Stimulated activated CD4-positive, alpha-beta T cell treated with anti-CD3 and anti-CD28 coated beads, TNF-alpha, amount 100 ng/mL, for 4 hours (primary cell): ENCODE measurements around the gene SNX20.

ENCODE experiments used
- DNase-seq, 3 experiments: peaks; one replicate each; pipeline ENCODE4 v3.0.0-alpha.2; 2020; ENCODE audit warnings: low read depth in 3 of 3

The SNX20 gene

DNA sequence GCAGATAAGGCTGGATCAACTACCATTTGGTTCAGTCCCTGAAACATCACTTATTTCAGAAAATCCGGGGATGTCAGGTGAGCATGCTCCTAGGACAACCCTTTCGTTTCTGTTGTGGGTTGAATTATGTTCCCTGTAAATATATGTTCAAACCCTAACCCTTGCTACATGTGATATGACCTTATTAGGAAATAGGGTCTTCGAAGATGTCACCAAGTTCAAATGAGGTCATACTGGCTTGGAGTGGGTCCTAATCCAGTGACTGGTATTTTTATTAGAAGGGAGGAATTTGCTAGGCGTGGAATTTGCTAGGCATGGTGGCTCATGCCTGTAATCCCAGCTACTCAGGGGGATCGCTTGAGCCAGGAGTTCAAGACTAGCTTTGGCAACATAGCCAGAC, 21.3 kb downstream of the SNX20 start:
- no peak for DNase-seq

DNA sequence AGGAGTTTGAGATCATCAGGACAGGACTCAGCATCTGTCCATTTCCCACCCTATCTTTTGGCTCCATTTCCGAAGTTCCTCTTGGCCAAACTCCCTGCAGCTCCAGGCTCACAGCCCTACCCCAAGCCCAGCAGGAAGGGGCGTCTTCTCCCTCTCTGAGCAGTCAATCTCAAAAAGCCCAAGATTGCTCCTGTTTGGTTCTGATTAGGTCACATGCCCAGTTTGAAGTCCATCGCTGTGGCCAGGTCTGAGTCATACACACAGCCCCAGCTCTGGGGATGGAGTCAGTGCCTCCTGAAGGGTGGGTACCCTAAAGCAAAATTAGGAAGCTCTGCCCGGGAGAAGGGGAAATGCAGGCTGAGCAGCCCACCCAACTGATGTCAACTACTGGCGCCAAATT, 23.9 kb downstream of the SNX20 start:
- DNase-seq, result no peak

DNA sequence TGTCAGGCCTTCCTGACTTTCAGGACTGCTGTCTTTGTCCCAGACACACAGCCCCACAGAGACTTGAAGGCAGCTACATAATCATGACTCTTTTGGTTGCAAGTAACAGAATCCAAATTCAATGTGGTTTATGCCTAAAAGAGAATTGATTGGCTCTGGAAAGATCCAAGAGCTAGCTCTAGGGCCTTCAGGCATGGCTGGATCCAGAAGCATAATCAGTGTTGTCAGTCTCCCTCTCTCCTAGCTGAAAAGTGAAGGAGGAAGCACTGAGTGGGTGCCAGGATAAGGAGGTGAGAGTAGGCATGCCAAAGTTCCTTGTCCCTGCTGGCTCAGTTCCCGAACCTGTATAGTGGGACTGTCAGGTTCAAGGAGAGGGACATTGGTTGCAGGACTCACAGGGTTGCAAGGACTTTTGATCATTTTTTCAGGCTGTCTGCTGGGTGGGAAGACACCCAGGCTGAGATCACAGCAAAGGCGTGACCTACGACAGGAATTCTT, 25.5 kb downstream of the SNX20 start:
- DNase-seq, result no peak

DNA sequence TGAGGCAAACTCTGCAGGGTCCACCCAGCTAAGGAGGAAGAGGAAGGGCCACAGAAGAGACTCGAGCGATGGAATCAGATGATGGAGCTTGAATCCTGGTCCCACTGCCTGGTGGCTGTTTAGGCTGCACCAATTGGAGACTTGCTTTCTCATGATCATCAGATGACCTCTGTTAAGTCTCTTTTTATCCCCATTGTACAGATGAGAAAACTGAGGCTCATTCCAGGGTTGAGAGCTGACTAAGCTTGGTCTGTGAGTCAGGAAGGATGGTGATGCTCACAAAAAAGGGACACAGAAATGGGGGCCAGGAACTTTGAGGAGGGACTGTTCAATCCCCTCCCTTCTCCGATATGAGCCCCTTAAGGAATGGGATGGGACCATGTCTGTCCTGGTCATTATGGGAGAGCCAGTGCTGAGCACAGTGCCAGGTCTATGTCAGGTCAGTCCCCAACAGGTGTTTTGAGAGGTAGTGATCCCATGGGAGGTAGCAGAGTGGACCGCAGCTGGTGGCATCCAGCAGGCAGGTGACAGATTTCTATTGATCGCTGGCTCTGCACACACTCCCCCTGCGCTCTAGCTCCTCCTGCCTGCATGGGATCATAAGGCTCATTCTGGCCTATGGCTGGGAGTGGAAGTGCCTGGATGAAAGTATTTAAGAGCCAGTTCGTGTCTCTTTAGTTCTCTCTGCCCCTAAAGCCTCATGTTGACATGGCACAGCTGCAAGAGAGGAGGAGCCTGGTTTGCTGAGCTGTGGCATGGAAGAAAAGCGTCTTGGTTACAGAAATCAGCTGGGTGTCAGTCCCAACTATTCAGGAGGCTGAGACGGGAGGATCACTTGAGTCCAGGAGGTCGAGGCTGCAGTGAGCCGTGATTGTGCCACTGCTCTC, 27.2 kb downstream of the SNX20 start:
- no peak for DNase-seq

GRCh38 chr16:50652836-50653425, 28.2 kb downstream of the SNX20 start:
- no peak for DNase-seq

GRCh38 chr16:50651835-50652438, 29.2 kb downstream of the SNX20 start:
- no peak for DNase-seq

DNA sequence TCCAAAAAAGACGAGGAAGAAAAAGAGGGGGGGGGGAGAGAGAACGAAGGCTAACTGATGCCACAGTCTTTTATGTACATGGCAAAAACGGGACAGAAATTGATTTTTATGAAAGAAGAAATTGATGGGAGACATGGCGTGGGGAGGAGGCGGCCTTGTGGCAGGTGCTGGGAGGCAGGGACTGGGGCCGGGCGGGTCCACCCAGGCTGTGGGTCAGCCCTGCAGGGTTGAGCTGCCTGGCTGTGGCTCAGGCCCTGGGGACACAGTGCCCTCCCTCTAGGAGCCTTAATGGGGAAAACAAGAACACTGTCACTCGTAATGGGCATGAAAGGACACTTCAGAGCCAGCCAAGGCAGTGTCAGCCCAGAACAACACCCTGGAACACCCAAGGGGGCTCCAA, 34.8 kb downstream of the SNX20 start:
- no peak for DNase-seq

DNA sequence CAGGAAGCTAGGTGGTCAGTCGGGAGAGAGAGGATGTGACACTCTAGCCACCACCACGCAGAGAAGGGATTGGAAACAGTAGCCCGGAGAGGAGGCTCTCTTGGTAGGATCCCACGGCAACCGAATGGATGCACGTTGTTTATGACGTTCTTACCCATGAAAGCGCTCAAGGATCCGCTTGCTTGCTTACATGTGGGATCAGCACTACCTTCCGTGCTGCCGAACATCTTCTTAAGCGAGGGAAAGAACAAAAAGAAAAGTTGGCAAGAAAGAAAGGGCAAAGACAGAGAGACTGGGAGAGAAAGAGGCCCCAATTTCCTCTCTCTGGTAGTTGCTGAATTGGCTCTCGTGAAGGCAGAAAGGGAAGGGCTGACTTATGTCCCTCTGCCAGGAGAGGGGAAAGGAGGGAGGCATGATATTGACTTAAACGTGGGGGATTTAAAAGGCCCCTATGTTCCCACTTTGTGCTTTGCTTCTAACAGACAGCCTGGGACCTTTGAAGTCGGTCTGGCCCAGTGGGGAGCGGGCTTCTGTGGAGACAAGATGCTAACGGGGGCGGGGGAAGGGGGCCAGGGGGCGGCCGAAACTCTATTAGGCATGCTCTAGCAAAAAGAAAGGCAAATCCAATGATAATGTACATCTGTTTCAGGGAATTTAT, 35.4 kb downstream of the SNX20 start:
- no peak for DNase-seq

DNA sequence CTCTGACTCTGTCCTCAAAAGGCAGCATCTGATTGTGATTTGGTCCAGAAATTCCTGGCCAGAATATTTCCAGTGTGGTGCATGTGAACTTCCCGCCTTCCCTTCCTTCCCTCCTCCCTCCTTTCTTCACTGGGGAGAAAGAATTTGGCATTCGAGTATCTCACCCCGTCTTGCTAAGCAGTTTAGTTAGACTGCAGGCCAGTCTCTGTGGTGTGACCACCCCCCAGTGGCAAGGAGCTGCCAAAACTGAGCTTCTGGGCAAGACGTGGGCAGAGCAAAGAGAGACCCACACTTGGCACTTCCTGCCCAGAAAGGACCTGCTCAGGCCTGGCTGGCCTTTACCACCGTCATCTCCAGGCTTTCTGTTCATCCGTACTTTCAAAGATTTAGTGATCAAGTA, 36.4 kb downstream of the SNX20 start:
- DNase-seq, result no peak

GRCh38 chr16:50644245-50644644, 36.9 kb downstream of the SNX20 start:
- DNase-seq, result no peak

- no peak for DNase-seq
Observed at GRCh38 chr16:50643192-50643591, 37.9 kb downstream of the SNX20 start.

GRCh38 chr16:50642349-50642748, 38.8 kb downstream of the SNX20 start:
- DNase-seq, result no peak

DNA sequence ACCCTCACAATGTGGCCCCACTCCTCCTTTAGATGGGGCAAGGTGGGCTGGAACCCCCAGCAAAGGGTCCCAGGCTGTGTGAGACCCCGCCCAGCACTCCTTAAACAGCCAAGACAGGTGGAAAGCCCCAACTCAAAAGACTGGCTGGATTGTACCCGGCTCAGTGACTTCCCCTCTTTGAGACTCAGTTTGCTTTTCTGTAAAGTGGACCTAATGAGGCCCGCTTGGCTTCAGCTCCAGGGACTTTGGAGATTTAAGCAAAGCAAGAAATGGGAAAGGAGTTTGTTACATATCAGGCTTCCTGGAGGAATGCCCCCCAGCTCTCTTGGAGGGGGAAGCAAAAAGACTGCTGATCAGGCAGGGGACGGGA, 39.3 kb downstream of the SNX20 start:
- no peak for DNase-seq

- no peak for DNase-seq
Observed at GRCh38 chr16:50640919-50641817, 39.9 kb downstream of the SNX20 start.

DNA sequence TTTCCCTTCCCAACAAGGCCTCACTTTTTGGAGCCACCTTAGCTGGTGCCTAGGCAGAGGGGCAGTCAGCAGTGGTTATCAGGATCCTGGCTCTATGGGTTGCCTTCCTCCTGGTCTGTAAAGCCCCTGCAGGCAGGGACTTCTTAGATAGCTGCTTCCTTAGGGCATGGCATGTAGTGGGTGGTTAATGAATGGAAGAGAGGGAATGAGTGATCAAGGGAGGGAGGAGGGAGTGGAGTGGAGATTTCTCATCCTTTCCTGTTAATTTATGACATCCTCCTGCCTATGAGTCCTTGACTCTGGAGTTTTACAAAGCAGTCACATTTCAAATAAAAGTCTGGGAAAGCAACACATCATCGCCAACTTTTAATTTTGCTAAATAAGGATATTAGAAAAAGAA, 40.7 kb downstream of the SNX20 start:
- DNase-seq, result no peak

GRCh38 chr16:50638816-50639670, 42.1 kb downstream of the SNX20 start:
- DNase-seq, result no peak

DNA sequence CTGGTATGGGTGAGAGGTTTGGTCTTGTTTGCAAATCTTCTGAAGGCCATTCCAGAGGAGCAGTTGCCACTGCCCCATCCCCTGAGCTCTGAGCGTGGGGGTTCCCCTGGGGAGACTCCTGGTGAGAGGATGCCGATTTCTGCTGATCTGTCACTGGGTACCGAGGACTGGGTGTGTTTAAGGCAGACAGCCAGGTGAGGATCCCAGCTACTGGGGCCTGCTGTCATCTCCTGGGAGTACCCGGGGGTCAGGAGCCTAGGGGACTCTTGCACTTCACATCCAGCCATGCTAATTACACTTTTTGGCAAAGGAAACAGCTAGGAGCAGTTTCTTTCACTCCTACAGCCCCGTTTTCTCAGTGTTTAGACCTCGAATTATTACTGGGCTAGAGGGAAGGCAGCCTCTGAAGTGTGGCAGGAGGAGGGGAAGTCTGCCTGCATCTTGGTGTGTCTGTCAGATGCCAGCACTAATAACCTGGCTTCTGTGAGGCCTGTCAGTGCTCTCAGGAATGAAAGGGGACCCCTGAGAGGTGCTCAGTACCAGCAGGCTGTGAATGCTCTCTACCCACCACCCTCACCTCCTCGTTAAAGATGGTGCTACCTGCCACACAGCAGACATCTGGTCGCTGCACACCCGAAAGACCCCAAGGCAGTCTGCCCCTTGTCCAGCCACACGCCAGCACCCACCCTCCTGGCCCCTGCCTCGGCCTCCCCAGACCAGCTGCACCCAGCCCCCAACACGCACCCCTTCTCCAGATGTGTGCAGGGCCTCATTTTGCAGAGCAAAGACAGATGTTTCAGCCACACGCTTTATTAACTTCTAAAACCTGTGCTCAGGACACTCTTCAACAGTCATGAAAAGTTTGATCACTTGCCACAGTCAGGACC, 43.2 kb downstream of the SNX20 start:
- DNase-seq, result no peak

GRCh38 chr16:50636753-50637374, 44.2 kb downstream of the SNX20 start:
- no peak for DNase-seq
